SK-N-SH (cell line): ENCODE measurements around the gene CLIC4. TPM values are rescaled to one million over a fixed set of nuclear protein-coding genes. Genes with fewer than 3 reads are reported as not detected.

Experiments
- CTCF ChIA-PET: fragments of 300-600, 350-600 bp; formaldehyde crosslinking; extraction: SDS; loops from one replicate; lab custom pipeline; 2021; lab: Yijun Ruan, JAX
- POLR2A ChIA-PET: fragments of 350-600 bp; sonication (Branson Sonifier 250); formaldehyde crosslinking; extraction: SDS; loops from one replicate; lab custom pipeline; 2020; ENCODE audit warnings: antibody characterized with exemption, inconsistent platforms; lab: Yijun Ruan, JAX
- DNase-seq: peaks from one replicate; pipeline ENCODE4 v3.0.0; 2012
- H2AFZ ChIP-seq: fragments of 200-600 bp; sonication (generic); 2 replicates; pipeline ENCODE4 v1.8.1; 2016; ENCODE audit warnings: antibody characterized with exemption, mild to moderate bottlenecking, low read depth
- H3F3A ChIP-seq: fragments of 200-600 bp; sonication (generic); replicated peaks from 2 replicates; pipeline ENCODE3; 2016; ENCODE audit warnings: antibody characterized with exemption, mild to moderate bottlenecking; ENCODE audit not compliant: insufficient read depth
- H3K27ac ChIP-seq, 2 experiments: fragments of 200-500 bp in 1 of 2; fragments of 200-600 bp in 1 of 2; sonication (Bioruptor generic) in 1 of 2; sonication (generic), shearing (Covaris generic) in 1 of 2; 2 replicates each; pipeline versions ENCODE4 v1.5.1 to v1.6.1; 2014 to 2016; ENCODE audit warnings: low read depth in 2 of 2, inconsistent platforms in 1 of 2, low read length in 1 of 2, mild to moderate bottlenecking in 1 of 2, mixed read lengths in 1 of 2
- H3K27me3 ChIP-seq: fragments of 200-600 bp; sonication (generic), shearing (Covaris generic); 2 replicates; pipeline ENCODE4 v1.6.1; 2016; ENCODE audit warnings: mixed run types; ENCODE audit not compliant: insufficient read depth
- H3K36me3 ChIP-seq, 2 experiments: fragments of 200-500 bp in 1 of 2; fragments of 200-600 bp in 1 of 2; sonication (Bioruptor generic) in 1 of 2; sonication (generic) in 1 of 2; replicated peaks in 1 of 2; 2 replicates each; pipeline versions ENCODE3 to v1.5.1; 2014 to 2016; ENCODE audit warnings: low read length in 1 of 2, mild to moderate bottlenecking in 1 of 2; ENCODE audit not compliant: insufficient read depth in 2 of 2, control insufficient read depth in 1 of 2
- H3K4me1 ChIP-seq, 2 experiments: fragments of 200-500 bp in 1 of 2; fragments of 200-600 bp in 1 of 2; sonication (Bioruptor generic) in 1 of 2; sonication (generic), shearing (Covaris generic) in 1 of 2; 2 replicates each; pipeline versions ENCODE4 v1.5.1 to v1.6.1; 2014 to 2016; ENCODE audit warnings: low read depth in 1 of 2, low read length in 1 of 2, mixed run types in 1 of 2; ENCODE audit not compliant: insufficient read depth in 2 of 2, control insufficient read depth in 1 of 2
- H3K4me2 ChIP-seq: fragments of 200-600 bp; sonication (generic), shearing (Covaris generic); 2 replicates; pipeline ENCODE4 v1.6.1; 2017; ENCODE audit warnings: mixed run types
- H3K4me3 ChIP-seq, 2 experiments: fragments of 200-500 bp in 1 of 2; fragments of 200-600 bp in 1 of 2; sonication (Bioruptor generic) in 1 of 2; sonication (generic), shearing (Covaris generic) in 1 of 2; 2 replicates each; pipeline versions ENCODE4 v1.5.1 to v1.8.1; 2014 to 2016; ENCODE audit warnings: low read depth in 2 of 2, inconsistent platforms in 1 of 2, low read length in 1 of 2, mild to moderate bottlenecking in 1 of 2, mixed read lengths in 1 of 2, moderate library complexity in 1 of 2
- H3K79me2 ChIP-seq: fragments of 200-600 bp; sonication (generic); 2 replicates; pipeline ENCODE4 v1.8.1; 2017; ENCODE audit warnings: mild to moderate bottlenecking; ENCODE audit not compliant: insufficient read depth
- H3K9ac ChIP-seq: fragments of 200-600 bp; sonication (generic); 2 replicates; pipeline ENCODE4 v1.6.1; 2017; ENCODE audit warnings: mixed run types
- H3K9me2 ChIP-seq: fragments of 200-600 bp; sonication (generic); 2 replicates; pipeline ENCODE4 v1.6.1; 2017; ENCODE audit warnings: mixed run types
- H3K9me3 ChIP-seq: fragments of 200-600 bp; sonication (generic); 2 replicates; pipeline ENCODE4 v1.6.1; 2017; ENCODE audit warnings: mixed run types, mild to moderate bottlenecking, moderate library complexity
- H4K20me1 ChIP-seq: fragments of 200-600 bp; sonication (generic); 2 replicates; pipeline ENCODE4 v1.6.1; 2017; ENCODE audit warnings: mild to moderate bottlenecking, mixed run types; ENCODE audit not compliant: insufficient read depth
- EP300 ChIP-seq, 2 experiments: IDR thresholded peaks; 2 replicates each; pipeline versions ENCODE4 v1.4.0 to v1.6.1; 2012; ENCODE audit warnings: borderline replicate concordance in 1 of 2, low read depth in 1 of 2, low read length in 1 of 2
- FOSL2 ChIP-seq: IDR thresholded peaks from 2 replicates; pipeline ENCODE4 v1.4.0; 2012; ENCODE audit warnings: low read depth, mild to moderate bottlenecking, moderate library complexity, borderline replicate concordance
- FOXJ3 ChIP-seq: sonication (generic); formaldehyde crosslinking; IDR thresholded peaks from 2 replicates; pipeline ENCODE4 v1.5.1; 2020; ENCODE audit warnings: mild to moderate bottlenecking, missing genetic modification reagents
- GATA2 ChIP-seq: sonication (generic); formaldehyde crosslinking; IDR thresholded peaks from 2 replicates; pipeline ENCODE4 v1.5.0; 2020; ENCODE audit warnings: mild to moderate bottlenecking, missing genetic modification reagents
- IRF3 ChIP-seq: fragments of 150-350 bp; IDR thresholded peaks from 2 replicates; pipeline ENCODE4 v1.6.1; 2016; ENCODE audit warnings: mild to moderate bottlenecking, low read depth, low read length
- JUND ChIP-seq: IDR thresholded peaks from 2 replicates; pipeline ENCODE4 v1.4.0; 2012
- NFIC ChIP-seq: IDR thresholded peaks from 2 replicates; pipeline ENCODE4 v1.4.0; 2012; ENCODE audit warnings: borderline replicate concordance
- NRF1 ChIP-seq: IDR thresholded peaks from 2 replicates; pipeline ENCODE4 v1.6.1; 2012; ENCODE audit warnings: low read depth, mild to moderate bottlenecking, low read length
- POLR2AphosphoS5 ChIP-seq: IDR thresholded peaks from 2 replicates; pipeline ENCODE4 v1.6.1; 2012; ENCODE audit warnings: low read depth, low read length
- RAD21 ChIP-seq: IDR thresholded peaks from 2 replicates; pipeline ENCODE4 v1.6.1; 2012; ENCODE audit warnings: mild to moderate bottlenecking, low read length
- RCOR1 ChIP-seq: fragments of 150-350 bp; IDR thresholded peaks from 2 replicates; pipeline ENCODE4 v1.6.1; 2017; ENCODE audit warnings: antibody characterized with exemption, low read length
- REST ChIP-seq: IDR thresholded peaks from 2 replicates; pipeline ENCODE4 v1.6.1; 2012; ENCODE audit warnings: mild to moderate bottlenecking, low read depth, low read length, moderate library complexity
- RFX5 ChIP-seq: IDR thresholded peaks from 2 replicates; pipeline ENCODE4 v1.6.1; 2012; ENCODE audit warnings: mild to moderate bottlenecking, improper control_type of control experiment, low read length
- RXRA ChIP-seq: IDR thresholded peaks from 2 replicates; pipeline ENCODE4 v1.4.0; 2012; ENCODE audit warnings: low read depth, mild to moderate bottlenecking, borderline replicate concordance
- TEAD4 ChIP-seq: IDR thresholded peaks from 2 replicates; pipeline ENCODE4 v1.4.0; 2012; ENCODE audit warnings: mild to moderate bottlenecking, borderline replicate concordance; ENCODE audit not compliant: insufficient read depth
- USF2 ChIP-seq: fragments of 150-350 bp; IDR thresholded peaks from 2 replicates; pipeline ENCODE4 v1.6.1; 2017; ENCODE audit warnings: antibody characterized with exemption, low read length, low read depth, borderline replicate concordance
- WGBS: methylation state at CpG from one replicate; pipeline ENCODE4 v1.1.6; 2017; ENCODE audit warnings: low lambda C conversion rate; 5-methylcytosine and 5-hydroxymethylcytosine counted together
- polyA plus RNA-seq, 3 experiments: library from polyadenylated mRNA; depleted of rRNA; stranded (reverse); fragments of >200 nt; gene quantifications; 2 replicates each; pipeline ENCODE4 v1.2.3, GENCODE V29; 2012
- TF ChIP-seq, protein P1 (sequence below): fragments of 200-600 bp; sonication (generic); IDR thresholded peaks from 2 replicates; pipeline ENCODE4 v1.6.1; 2017; ENCODE audit warnings: antibody characterized with exemption, mild to moderate bottlenecking, moderate library complexity
- TF ChIP-seq, protein P2 (sequence below): IDR thresholded peaks from 2 replicates; pipeline ENCODE4 v1.4.0; 2012; ENCODE audit warnings: low read depth

CLIC4 gene
- polyA plus RNA-seq, 1 of the 3 experiments (the other 2 are of a cell fraction) = 66.4 TPM

GRCh38 chr1:24749252-24749651, 4.0 kb downstream of the CLIC4 start (continued):
- TF ChIP-seq RCOR1 (no peak), JUND (no peak), POLR2AphosphoS5 (no peak)

DNA sequence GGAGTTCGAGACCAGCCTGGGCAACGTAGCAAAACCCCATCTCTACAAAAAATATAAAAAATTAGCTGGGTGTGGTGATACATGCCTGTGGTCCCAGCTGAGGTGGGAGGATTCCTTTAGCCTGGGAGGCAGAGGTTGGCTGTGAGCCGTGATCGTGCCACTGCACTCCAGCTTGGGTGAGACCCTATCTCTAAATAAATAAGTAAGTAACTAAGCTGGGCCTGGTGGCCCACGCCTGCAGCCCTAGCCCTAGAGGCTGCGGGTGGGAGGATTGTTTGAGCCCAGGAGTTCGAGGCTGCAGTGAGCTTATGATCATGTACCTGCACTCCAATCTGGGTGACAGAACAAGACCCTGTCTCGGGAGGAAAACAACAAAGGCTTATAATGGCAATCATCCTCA, 4.6 kb downstream of the CLIC4 start:
- WGBS = 96% methylated on average over 8 of the region's 8 CpGs

More for the DNA sequence above, 4.6 kb downstream of the CLIC4 start:
- Histone ChIP-seq H3K9me3 (no peaks in the 10 kb centered on the region), H3K27me3 (no peaks in the 10 kb centered on the region), H3K4me3 (no peak overlapping the region), H3K4me2 (0 out of 2 replicates have a peak overlapping the region, but pooled peaks have one; percentile 6), H3K4me1 (peaks cover 3 to 35% of the 10 kb centered on the region in 2 experiments; a peak in 2 of 4 replicates), H3K9me2 (no peaks in the 10 kb centered on the region), H4K20me1 (peaks cover 76% of the 10 kb centered on the region), H3K36me3 (peaks cover 0 to 6% of the 10 kb centered on the region in 2 experiments), H3K9ac (no peak overlapping the region), H3K79me2 (peaks cover 96% of the 10 kb centered on the region), H3K27ac (no peak overlapping the region), H2AFZ (no peak overlapping the region), H3F3A (peaks cover 22% of the 10 kb centered on the region)
- ChIA-PET POLR2A (interaction anchor here (1.2 kb wide), 1 partner anchor 20 kb away, joined by 3 read pairs; no protein-coding TSS in a partner anchor), CTCF (interaction anchor here (0.7 to 1.7 kb wide), 3 partner anchors 61 to 79 kb away, joined by 3 to 4 read pairs (median 3); no protein-coding TSS in a partner anchor)
- no peak for DNase-seq
- TF ChIP-seq TEAD4 (no peak), RCOR1 (no peak), POLR2AphosphoS5 (no peak), EP300 (IDR thresholded peaks at IDR 0.05; ENCODE audit: borderline replicate concordance in 1 of 2, low read depth in 1 of 2, low read length in 1 of 2) (no peak), GATA2 (CRISPR knock-in tag) (no peak), RFX5 (no peak), NRF1 (no peak), FOSL2 (no peak), NFIC (no peak), FOXJ3 (CRISPR knock-in tag) (no peak), REST (no peak), USF2 (no peak), IRF3 (no peak), RAD21 (no peak), RXRA (no peak)
- TF ChIP-seq, protein P1, sequence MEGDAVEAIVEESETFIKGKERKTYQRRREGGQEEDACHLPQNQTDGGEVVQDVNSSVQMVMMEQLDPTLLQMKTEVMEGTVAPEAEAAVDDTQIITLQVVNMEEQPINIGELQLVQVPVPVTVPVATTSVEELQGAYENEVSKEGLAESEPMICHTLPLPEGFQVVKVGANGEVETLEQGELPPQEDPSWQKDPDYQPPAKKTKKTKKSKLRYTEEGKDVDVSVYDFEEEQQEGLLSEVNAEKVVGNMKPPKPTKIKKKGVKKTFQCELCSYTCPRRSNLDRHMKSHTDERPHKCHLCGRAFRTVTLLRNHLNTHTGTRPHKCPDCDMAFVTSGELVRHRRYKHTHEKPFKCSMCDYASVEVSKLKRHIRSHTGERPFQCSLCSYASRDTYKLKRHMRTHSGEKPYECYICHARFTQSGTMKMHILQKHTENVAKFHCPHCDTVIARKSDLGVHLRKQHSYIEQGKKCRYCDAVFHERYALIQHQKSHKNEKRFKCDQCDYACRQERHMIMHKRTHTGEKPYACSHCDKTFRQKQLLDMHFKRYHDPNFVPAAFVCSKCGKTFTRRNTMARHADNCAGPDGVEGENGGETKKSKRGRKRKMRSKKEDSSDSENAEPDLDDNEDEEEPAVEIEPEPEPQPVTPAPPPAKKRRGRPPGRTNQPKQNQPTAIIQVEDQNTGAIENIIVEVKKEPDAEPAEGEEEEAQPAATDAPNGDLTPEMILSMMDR = no peak
- TF ChIP-seq, protein P2, sequence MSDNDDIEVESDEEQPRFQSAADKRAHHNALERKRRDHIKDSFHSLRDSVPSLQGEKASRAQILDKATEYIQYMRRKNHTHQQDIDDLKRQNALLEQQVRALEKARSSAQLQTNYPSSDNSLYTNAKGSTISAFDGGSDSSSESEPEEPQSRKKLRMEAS = no peak
